Epithelial cell of esophagus (primary cell): Measurements from ENCODE around the gene KDM4F.
A peak's percentile ranks its signal among the peaks of the same experiment; 100 is the strongest.
"Not testable (repeated sequence)": the region's sequence is repeated elsewhere in the genome, so short reads cannot be mapped to it uniquely, and the experiment has no call there.

Experiments used
- DNase-seq: peaks from one replicate; pipeline ENCODE4 v3.0.0; 2010; ENCODE audit warnings: low read depth
- H3K4me3 ChIP-seq: 2 replicates; pipeline ENCODE4 v1.5.1; 2011; ENCODE audit warnings: mild to moderate bottlenecking, low read length, control low read depth
- CTCF ChIP-seq: IDR thresholded peaks from 2 replicates; pipeline ENCODE4 v1.5.1; 2011; ENCODE audit warnings: low read depth, mild to moderate bottlenecking, low read length, control low read depth, inconsistent platforms; ENCODE audit not compliant: insufficient read depth; ENCODE audit errors: missing control alignments

The KDM4F gene

GRCh38 chr11:95049122-95049521, at the start of gene KDM4F:
Gene KDM4F (plus strand): TSS chr11:95049422.
- not testable (repeated sequence) for DNase-seq, H3K4me3 ChIP-seq

GRCh38 chr11:95003716-95004115, 45.5 kb upstream of the KDM4F start:
- DNase-seq, result peak; percentile 38
- no peak for TF ChIP-seq CTCF

GRCh38 chr11:95005642-95006041, 43.6 kb upstream of the KDM4F start:
- no peak overlapping the region for H3K4me3 ChIP-seq
- no peak for DNase-seq
- no peak for TF ChIP-seq CTCF

More at GRCh38 chr11:95003716-95004115, 45.5 kb upstream of the KDM4F start:
- H3K4me3 ChIP-seq, result no peak overlapping the region

GRCh38 chr11:95011376-95011775, 37.8 kb upstream of the KDM4F start:
- TF ChIP-seq CTCF, result no peak
- no peak for DNase-seq
- H3K4me3 ChIP-seq, result no peak overlapping the region

- no peak for DNase-seq
- TF ChIP-seq CTCF, result no peak
Measured at GRCh38 chr11:95014184-95014821, 34.9 kb upstream of the KDM4F start.

GRCh38 chr11:95016139-95016538, 33.1 kb upstream of the KDM4F start:
- TF ChIP-seq CTCF, result no peak
- no peak for DNase-seq

More at GRCh38 chr11:95014184-95014821, 34.9 kb upstream of the KDM4F start:
- H3K4me3 ChIP-seq, result no peak overlapping the region

GRCh38 chr11:95021468-95021867, 27.8 kb upstream of the KDM4F start:
- not testable (repeated sequence) for DNase-seq, H3K4me3 ChIP-seq

More at GRCh38 chr11:95016139-95016538, 33.1 kb upstream of the KDM4F start:
- no peak overlapping the region for H3K4me3 ChIP-seq

GRCh38 chr11:95024958-95025357, 24.3 kb upstream of the KDM4F start, which contains the start of gene KDM4E:
Gene KDM4E (plus strand): TSS chr11:95025258. CDS start chr11:95025558, 300 bp downstream.
- TF ChIP-seq CTCF, result no peak
- no peak for DNase-seq
- H3K4me3 ChIP-seq, result no peak within 1 kb of the TSS

- not testable (repeated sequence) for DNase-seq, H3K4me3 ChIP-seq
Measured at GRCh38 chr11:95025594-95025993, 23.6 kb upstream of the KDM4F start.
